ENCODE measurements around the gene FAM13A.

DNA sequence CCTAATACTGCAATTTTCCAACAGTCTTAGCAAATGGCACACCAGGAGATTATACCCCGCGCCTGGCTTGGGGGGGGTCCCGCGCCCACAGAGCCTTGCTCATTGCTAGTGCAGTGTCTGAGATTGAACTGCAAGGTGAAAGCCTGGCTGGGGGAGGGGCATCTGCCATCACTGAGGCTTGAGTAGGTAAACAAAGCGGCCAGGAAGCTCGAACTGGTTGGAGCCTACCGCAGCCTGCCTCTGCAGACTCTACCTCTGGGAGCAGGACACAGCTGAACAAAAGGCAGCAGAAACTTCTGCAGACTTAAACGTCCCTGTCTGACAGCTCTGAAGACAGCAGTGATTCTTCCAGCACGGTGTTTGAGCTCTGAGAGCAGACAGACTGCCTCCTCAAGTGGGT, 186.6 kb downstream of the FAM13A start:
- TF ChIP-seq, protein P1, sequence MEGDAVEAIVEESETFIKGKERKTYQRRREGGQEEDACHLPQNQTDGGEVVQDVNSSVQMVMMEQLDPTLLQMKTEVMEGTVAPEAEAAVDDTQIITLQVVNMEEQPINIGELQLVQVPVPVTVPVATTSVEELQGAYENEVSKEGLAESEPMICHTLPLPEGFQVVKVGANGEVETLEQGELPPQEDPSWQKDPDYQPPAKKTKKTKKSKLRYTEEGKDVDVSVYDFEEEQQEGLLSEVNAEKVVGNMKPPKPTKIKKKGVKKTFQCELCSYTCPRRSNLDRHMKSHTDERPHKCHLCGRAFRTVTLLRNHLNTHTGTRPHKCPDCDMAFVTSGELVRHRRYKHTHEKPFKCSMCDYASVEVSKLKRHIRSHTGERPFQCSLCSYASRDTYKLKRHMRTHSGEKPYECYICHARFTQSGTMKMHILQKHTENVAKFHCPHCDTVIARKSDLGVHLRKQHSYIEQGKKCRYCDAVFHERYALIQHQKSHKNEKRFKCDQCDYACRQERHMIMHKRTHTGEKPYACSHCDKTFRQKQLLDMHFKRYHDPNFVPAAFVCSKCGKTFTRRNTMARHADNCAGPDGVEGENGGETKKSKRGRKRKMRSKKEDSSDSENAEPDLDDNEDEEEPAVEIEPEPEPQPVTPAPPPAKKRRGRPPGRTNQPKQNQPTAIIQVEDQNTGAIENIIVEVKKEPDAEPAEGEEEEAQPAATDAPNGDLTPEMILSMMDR (IDR thresholded peaks at IDR 0.05; ENCODE audit: low read depth, low read length, poor library complexity, severe bottlenecking), result no peak
- TF ChIP-seq EZH2phosphoT487 (IDR thresholded peaks at IDR 0.05; ENCODE audit: borderline replicate concordance, low read length), result no peak

Measured in DOHH2 (cell line).